HL-60/S4 treated with retinoic acid at 250 ng/mL for 4 days and 3 days (cell line): Measurements from ENCODE around the gene HTD2.

ENCODE experiments used
- in situ Hi-C: fragments of 300-500 bp; cut with MboI; formaldehyde crosslinking; loops from 2 replicates; pipeline ENCODE4 v1.7.0; 2022; ENCODE audit warnings: low sequenced_read_pairs

The HTD2 gene

GRCh38 chr3:58291671-58292338, 14.5 kb upstream of the HTD2 start:
- in situ Hi-C loops, result no loop called here

GRCh38 chr3:58292866-58293265, 13.5 kb upstream of the HTD2 start:
- in situ Hi-C loops, result no loop called here

- in situ Hi-C loops, result no loop called here
Measured at GRCh38 chr3:58293516-58293915, 12.8 kb upstream of the HTD2 start.

GRCh38 chr3:58296269-58296668, 10.1 kb upstream of the HTD2 start:
- in situ Hi-C loops, result no loop called here

GRCh38 chr3:58296843-58297242, 9.5 kb upstream of the HTD2 start:
- in situ Hi-C loops, result no loop called here

- in situ Hi-C loops, result no loop called here
Measured at GRCh38 chr3:58298190-58298589, 8.1 kb upstream of the HTD2 start.

GRCh38 chr3:58299075-58299474, 7.2 kb upstream of the HTD2 start:
- in situ Hi-C loops, result no loop called here

GRCh38 chr3:58299839-58300516, 6.3 kb upstream of the HTD2 start:
- in situ Hi-C loops, result loop anchor here (25.0 kb wide), 1 partner anchor 237 kb away; the partner anchor contains the start of gene ACOX2

GRCh38 chr3:58307639-58308215, 1.4 kb downstream of the HTD2 start:
- in situ Hi-C loops, result loop anchor here (25.0 kb wide), 1 partner anchor 230 kb away; the partner anchor contains the start of gene ACOX2

- in situ Hi-C loops, result loop anchor here (25.0 kb wide), 1 partner anchor 229 kb away; the partner anchor contains the start of gene ACOX2
Measured at GRCh38 chr3:58308728-58309127, 2.4 kb downstream of the HTD2 start.

GRCh38 chr3:58317811-58318210, 11.5 kb downstream of the HTD2 start:
- in situ Hi-C loops, result loop anchor here (25.0 kb wide), 1 partner anchor 219 kb away; the partner anchor contains the start of gene ACOX2

GRCh38 chr3:58321791-58322190, 15.5 kb downstream of the HTD2 start:
- in situ Hi-C loops, result loop anchor here (10.0 to 25.0 kb wide), 2 partner anchors 93 to 216 kb away; partner anchors contain the start of gene ACOX2

- in situ Hi-C loops, result loop anchor here (10.0 to 25.0 kb wide), 2 partner anchors 92 to 215 kb away; partner anchors contain the start of gene ACOX2
Measured at GRCh38 chr3:58322793-58323192, 16.5 kb downstream of the HTD2 start.

- in situ Hi-C loops, result loop anchor here (10.0 to 25.0 kb wide), 2 partner anchors 91 to 214 kb away; partner anchors contain the start of gene ACOX2
Measured at GRCh38 chr3:58323529-58324390, 17.4 kb downstream of the HTD2 start.

GRCh38 chr3:58324391-58325390, 18.4 kb downstream of the HTD2 start:
- in situ Hi-C loops, result loop anchor here (10.0 to 25.0 kb wide), 2 partner anchors 90 to 213 kb away; partner anchors contain the start of gene ACOX2

GRCh38 chr3:58325525-58325992, 19.2 kb downstream of the HTD2 start:
- in situ Hi-C loops, result loop anchor here (10.0 kb wide), 1 partner anchor 89 kb away; no protein-coding TSS in a partner anchor

GRCh38 chr3:58326267-58326900, 20.1 kb downstream of the HTD2 start:
- in situ Hi-C loops, result loop anchor here (10.0 kb wide), 1 partner anchor 88 kb away; no protein-coding TSS in a partner anchor

- in situ Hi-C loops, result loop anchor here (10.0 kb wide), 1 partner anchor 85 kb away; no protein-coding TSS in a partner anchor
Measured at GRCh38 chr3:58329150-58329921, 23.0 kb downstream of the HTD2 start.
